Measurements from ENCODE around the gene HAUS7. TPM values are rescaled to one million over a fixed set of nuclear protein-coding genes. Genes with fewer than 3 reads are reported as not detected.

The HAUS7 gene
- polyA plus RNA-seq, 1 donor (not counting 4 experiments of a cell fraction or from before 2014, with no cell fraction given), result 13.8 TPM

DNA sequence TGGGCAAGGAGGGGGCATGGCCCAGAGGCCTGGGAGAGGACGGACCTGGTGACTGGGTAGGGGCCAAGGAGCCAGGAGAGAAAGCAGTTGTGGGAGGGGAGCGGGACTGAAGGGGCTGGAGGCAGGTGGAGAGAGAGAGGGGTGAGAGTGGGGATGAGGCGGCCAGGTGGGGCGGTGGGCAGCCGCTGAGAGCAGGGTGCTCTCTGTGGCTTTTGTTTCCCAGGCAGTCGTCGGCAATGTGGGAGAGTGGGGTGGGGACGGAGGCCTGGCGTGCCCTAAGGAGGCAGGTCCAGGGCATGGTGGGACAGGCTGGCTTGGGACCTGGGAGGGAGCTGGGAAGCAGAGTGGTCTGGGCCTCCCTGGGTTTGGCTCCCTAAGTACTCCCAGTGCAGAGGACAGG, 43.9 kb upstream of the HAUS7 start:
- no peaks in the 10 kb centered on the region for H3K36me3 ChIP-seq (ENCODE audit: control insufficient read depth in 2 of 2, extremely low read depth in 1 of 2, insufficient read depth in 2 of 2, low read length in 2 of 2)
- no peak overlapping the region for H3K4me2 ChIP-seq (ENCODE audit: control insufficient read depth, extremely low read depth, insufficient read depth, low read depth, low read length)
- H3K4me3 ChIP-seq (ENCODE audit: control insufficient read depth in 2 of 3, extremely low read depth in 1 of 3, insufficient read depth in 2 of 3, low read depth in 1 of 3, low read length in 3 of 3), result no peak overlapping the region
- H3K27me3 ChIP-seq (ENCODE audit: control insufficient read depth, extremely low read depth, insufficient read depth, low read length), result peaks cover 38% of the 10 kb centered on the region
- FAIRE-seq, result no peak
- no peak for TF ChIP-seq EZH2 (IDR thresholded peaks at IDR 0.05; ENCODE audit: low read length)
- TF ChIP-seq, protein P1, sequence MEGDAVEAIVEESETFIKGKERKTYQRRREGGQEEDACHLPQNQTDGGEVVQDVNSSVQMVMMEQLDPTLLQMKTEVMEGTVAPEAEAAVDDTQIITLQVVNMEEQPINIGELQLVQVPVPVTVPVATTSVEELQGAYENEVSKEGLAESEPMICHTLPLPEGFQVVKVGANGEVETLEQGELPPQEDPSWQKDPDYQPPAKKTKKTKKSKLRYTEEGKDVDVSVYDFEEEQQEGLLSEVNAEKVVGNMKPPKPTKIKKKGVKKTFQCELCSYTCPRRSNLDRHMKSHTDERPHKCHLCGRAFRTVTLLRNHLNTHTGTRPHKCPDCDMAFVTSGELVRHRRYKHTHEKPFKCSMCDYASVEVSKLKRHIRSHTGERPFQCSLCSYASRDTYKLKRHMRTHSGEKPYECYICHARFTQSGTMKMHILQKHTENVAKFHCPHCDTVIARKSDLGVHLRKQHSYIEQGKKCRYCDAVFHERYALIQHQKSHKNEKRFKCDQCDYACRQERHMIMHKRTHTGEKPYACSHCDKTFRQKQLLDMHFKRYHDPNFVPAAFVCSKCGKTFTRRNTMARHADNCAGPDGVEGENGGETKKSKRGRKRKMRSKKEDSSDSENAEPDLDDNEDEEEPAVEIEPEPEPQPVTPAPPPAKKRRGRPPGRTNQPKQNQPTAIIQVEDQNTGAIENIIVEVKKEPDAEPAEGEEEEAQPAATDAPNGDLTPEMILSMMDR (optimal IDR thresholded peaks at IDR 0.05 in 1 of 3, IDR thresholded peaks at IDR 0.05 in 1 of 3, conservative IDR thresholded peaks at IDR 0.05 in 1 of 3; ENCODE audit: extremely low read depth in 1 of 3, insufficient read depth in 2 of 3, low read length in 3 of 3), result no peak
- no peak overlapping the region for H3K27ac ChIP-seq (ENCODE audit: control insufficient read depth, insufficient read depth, low read length)
- H3K9ac ChIP-seq (ENCODE audit: control insufficient read depth, extremely low read depth, insufficient read depth, low read length), result no peak overlapping the region
- peaks cover 7% of the 10 kb centered on the region for H3K9me3 ChIP-seq (ENCODE audit: control insufficient read depth, low read depth, low read length)
- dilution Hi-C loops (cut with MboI; ENCODE audit: extremely low pct_ligation_motif_present, low sequenced_read_pairs), result no loop called here
- no peak for DNase-seq (ENCODE audit: low read depth, low spot score)
- no peaks in the 10 kb centered on the region for H3K9me1 ChIP-seq (ENCODE audit: control insufficient read depth, extremely low read depth, insufficient read depth, low read length)
- no peaks in the 10 kb centered on the region for H4K20me1 ChIP-seq (ENCODE audit: control insufficient read depth, extremely low read depth, insufficient read depth, low read length)
- H2AFZ ChIP-seq (ENCODE audit: control insufficient read depth, low read length), result no peak overlapping the region
- no peaks in the 10 kb centered on the region for H3K79me2 ChIP-seq (ENCODE audit: control insufficient read depth, insufficient read depth, low read length)
- H3K4me1 ChIP-seq (ENCODE audit: control insufficient read depth, extremely low read depth, insufficient read depth, low read length), result no peaks in the 10 kb centered on the region

DNA sequence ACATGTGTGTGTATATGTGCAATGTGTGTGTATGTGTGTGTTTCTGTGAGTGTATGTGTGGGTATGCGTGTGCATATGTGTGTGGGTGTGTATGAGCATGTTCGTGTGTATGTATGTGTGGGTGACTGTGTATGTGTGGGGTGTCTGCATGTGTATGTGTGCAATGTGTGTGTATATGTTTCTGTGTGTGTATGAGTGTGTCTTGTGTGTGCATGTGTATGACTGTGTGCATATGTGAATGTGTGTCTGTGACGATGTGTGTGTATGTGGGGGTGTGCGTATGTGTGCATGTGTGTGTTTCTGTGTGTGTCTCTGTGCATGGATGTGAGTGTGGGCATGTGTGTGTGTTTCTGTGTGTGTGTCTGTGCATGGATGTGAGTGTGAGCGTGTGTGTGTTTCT, 42.9 kb upstream of the HAUS7 start:
- TF ChIP-seq, protein P1 (optimal IDR thresholded peaks at IDR 0.05 in 1 of 3, IDR thresholded peaks at IDR 0.05 in 1 of 3, conservative IDR thresholded peaks at IDR 0.05 in 1 of 3; ENCODE audit: extremely low read depth in 1 of 3, insufficient read depth in 2 of 3, low read length in 3 of 3), result no peak
- no peak for TF ChIP-seq EZH2 (IDR thresholded peaks at IDR 0.05; ENCODE audit: low read length)
- Histone ChIP-seq H3K4me1 (ENCODE audit: control insufficient read depth, extremely low read depth, insufficient read depth, low read length) (no peaks in the 10 kb centered on the region), H3K9me3 (ENCODE audit: control insufficient read depth, low read depth, low read length) (peaks cover 7% of the 10 kb centered on the region), H3K27me3 (ENCODE audit: control insufficient read depth, extremely low read depth, insufficient read depth, low read length) (peaks cover 34% of the 10 kb centered on the region), H2AFZ (ENCODE audit: control insufficient read depth, low read length) (no peak overlapping the region), H3K36me3 (ENCODE audit: control insufficient read depth in 2 of 2, extremely low read depth in 1 of 2, insufficient read depth in 2 of 2, low read length in 2 of 2) (no peaks in the 10 kb centered on the region), H3K27ac (ENCODE audit: control insufficient read depth, insufficient read depth, low read length) (no peak overlapping the region), H3K79me2 (ENCODE audit: control insufficient read depth, insufficient read depth, low read length) (no peaks in the 10 kb centered on the region), H3K4me2 (ENCODE audit: control insufficient read depth, extremely low read depth, insufficient read depth, low read depth, low read length) (no peak overlapping the region), H4K20me1 (ENCODE audit: control insufficient read depth, extremely low read depth, insufficient read depth, low read length) (no peaks in the 10 kb centered on the region), H3K4me3 (ENCODE audit: control insufficient read depth in 2 of 3, extremely low read depth in 1 of 3, insufficient read depth in 2 of 3, low read depth in 1 of 3, low read length in 3 of 3) (no peak overlapping the region), H3K9me1 (ENCODE audit: control insufficient read depth, extremely low read depth, insufficient read depth, low read length) (no peaks in the 10 kb centered on the region), H3K9ac (ENCODE audit: control insufficient read depth, extremely low read depth, insufficient read depth, low read length) (no peak overlapping the region)
- no peak for FAIRE-seq
- dilution Hi-C loops (cut with MboI; ENCODE audit: extremely low pct_ligation_motif_present, low sequenced_read_pairs), result no loop called here
- DNase-seq (ENCODE audit: low read depth, low spot score), result no peak

Data from keratinocyte (primary cell).